Fibroblast of peridontal ligament (primary cell): ENCODE results near the gene CTIF.
"Not testable (repeated sequence)": the region's sequence is repeated elsewhere in the genome, so short reads cannot be mapped to it uniquely, and the experiment has no call there.

ENCODE experiments used
- DNase-seq: peaks from one replicate; pipeline ENCODE4 v3.0.0-alpha.2; 2010; ENCODE audit errors: extremely low read depth

Gene CTIF

DNA sequence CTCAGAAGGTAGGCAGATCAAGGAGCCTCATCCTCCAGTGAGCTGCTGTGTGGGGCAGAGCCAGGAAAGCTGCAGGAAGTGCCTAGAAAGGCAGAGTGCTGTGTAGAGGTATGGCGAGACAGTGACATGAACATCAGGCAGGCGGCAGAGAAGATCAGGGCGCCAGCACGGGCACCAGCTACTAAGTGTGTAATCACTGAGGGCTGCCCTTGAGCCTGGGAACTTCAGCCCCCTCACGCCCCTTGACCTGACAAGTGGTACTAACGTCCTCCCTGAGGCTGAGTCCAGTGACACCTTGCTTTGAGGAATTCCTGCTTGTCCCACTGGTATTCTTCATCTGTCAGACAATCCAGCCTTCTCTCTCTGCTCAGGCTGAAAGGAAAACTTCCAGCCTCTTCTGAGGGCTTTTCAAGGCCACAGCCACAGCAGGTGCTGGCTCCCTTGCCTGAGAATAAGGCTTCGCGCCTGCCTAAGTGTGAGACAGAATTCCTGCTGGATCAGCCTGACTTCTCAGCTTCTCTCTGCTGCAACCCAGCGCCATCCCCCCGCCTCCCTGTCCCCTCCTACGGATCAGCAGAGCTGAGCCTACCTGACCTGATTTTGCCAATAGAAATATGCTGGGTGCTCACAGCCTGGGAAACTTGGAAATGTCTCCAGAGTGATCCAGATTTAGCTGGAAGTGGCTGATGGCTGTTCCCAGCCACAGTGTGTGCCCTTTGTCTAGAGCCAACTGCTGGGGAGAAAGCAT, 263.9 kb downstream of the CTIF start:
- DNase-seq, result no peak

DNA sequence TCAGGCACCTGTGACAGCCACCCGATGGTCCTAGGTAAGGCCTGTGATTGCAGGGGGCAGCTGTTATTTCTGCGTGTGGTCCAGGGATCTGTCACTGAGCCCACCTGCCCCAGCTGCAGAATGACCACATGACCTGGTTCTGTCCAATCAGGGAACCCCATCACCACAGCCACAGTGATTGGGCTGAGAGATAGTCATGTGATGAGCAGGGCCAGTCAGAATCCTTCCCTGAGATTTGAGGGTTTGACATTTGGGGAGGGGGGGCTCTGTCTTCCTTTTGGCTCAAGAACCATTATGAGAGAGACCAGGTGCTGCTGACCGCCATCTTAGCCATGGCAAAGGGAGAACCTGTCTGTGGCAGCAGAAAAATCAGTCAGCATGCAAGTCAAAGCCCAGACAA, 264.7 kb downstream of the CTIF start:
- no peak for DNase-seq

DNA sequence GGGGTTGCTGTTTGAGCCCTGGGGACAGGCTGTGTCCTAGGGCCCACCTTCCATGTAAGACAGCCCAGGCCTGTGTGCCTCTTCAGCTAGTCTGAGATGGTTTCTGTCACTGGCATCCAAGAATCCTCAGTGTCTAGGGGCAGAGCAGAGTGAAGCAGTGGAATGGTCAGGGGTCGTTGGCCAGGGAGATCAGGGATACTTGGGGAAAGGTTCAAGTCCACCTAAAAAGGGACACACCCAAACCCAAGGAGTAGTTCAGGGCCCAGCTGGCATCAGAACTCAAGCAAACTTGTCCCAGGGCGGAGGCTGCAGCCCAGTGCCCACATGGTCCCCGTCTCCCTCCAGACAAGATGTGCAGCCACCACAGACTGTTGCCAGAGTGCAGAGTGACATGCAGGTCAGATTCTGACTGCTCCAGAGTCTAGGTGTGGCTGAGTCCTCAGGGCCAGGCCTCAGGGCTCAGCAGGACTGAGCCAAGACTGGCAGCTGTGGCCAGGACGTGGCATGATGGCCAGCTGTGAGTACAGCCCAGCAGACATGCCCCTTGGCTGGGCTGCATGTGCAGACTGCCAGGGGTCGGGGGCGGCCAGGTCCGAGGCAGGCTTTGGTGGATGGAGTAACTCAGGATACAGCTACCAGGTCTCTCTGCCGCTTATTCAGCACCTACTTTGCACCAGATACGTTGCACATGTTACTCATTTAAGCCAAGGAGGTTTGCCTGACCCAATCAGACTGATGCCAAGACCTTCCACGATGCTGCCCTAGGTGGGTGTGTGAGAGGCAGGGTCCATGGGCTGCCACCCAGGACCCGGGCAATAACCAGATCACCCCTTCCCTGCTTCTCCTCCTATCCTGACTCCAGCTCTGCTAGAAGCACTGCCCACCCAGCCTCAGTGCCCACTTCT, 265.4 kb downstream of the CTIF start:
- DNase-seq, result no peak

DNA sequence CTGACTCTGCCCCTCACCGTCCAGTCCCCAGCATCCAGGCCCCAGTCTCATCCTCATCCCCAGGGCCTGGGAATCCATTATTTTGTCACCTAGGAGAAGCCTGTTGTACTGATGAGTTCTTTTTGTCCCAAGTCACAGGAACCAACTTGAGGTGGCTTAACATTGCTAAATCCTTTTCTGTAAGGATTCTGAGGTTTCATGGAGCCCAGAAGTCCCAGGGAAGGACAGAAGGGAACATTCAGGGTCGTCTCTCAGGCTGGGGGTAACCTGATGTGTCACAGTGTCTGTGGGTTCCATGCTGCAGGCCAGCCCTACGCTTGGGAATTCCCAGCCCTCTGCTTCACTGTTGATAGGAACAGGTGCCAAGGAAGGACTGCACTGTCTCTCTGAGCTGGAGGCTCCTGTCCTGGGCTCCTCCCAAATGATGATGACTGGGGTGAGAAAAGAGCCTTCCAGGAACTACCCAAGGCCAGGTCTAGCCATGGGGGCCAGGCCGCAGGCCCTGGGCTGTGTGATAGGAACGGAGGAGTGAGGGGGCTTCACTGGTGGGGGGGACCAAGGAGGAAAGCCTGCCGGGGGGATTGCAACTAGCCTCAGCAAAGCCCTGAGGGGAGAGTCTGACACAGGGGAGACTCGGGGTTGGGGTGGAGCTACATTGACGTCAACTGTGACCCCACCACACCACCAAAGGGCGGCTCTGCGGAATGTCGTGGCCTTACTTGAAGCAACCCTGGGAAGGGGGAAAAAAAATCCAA, 266.2 kb downstream of the CTIF start:
- DNase-seq, result no peak

DNA sequence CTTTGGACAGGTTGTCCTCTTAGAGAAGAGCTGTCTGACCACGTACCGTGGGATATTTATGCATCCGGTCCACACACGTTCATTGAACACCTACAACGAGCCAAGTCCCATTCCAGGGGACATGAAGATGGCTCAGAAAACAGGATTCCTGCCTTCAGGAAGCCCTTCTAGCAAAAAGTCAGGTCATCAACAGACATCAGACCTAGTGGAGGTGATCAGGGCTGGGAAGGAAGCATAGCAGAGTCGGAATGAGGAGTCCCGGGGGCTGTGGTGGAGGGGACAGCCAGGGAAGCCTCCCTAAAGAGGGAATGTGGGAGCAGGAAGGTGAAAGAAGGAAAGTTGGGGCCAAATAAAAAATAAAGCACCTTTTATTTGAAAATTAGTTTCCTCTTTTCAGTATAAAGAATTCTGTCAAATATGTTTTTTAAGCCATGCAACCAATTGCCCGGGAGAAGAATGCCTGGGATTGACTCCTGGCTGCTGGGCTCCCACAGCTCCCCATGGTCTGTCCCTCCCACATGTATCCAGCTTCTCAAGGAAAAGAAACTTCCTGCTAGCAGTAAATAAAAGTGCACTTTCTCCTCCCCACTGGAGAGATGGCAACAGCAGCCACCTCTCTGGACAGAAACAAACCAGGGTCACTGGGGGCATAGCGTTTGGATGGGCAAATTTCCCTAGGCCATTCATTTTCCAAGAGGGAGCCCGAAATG, 267.1 kb downstream of the CTIF start:
- DNase-seq, result no peak

DNA sequence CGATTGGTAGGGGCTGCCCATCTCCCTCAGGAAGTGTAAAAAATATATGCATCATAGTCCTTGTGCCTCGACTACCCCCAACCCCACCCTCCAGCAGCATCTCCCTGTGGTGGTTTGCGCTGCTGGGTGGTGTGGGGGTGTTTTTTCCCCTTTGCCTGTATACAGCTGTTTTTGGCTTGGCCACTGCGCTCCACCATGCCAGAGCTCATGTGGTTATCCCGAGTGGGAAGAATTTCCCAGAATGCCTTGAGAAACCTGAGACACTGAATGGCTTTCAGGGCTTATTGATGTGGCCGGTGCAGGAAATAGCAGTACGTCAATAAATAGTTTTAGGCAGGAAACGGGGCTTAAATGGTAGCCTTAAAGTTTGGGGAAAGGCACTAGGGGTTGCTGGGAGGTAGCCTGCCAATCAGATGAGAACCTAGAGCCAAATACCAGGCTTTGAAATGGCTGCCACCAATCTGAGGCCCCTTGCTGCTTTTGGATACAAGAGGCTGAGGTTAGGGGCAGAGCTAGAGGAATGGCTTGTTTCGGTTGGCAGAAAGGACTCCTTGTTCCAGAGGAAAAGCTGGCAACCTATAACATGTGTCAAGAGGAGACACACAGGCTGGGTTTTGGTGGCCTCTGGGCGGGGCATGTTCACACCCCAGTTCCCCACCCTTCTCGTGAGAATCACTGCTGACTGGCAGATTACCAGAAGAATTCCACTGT, 267.9 kb downstream of the CTIF start:
- DNase-seq, result peak; percentile 59

DNA sequence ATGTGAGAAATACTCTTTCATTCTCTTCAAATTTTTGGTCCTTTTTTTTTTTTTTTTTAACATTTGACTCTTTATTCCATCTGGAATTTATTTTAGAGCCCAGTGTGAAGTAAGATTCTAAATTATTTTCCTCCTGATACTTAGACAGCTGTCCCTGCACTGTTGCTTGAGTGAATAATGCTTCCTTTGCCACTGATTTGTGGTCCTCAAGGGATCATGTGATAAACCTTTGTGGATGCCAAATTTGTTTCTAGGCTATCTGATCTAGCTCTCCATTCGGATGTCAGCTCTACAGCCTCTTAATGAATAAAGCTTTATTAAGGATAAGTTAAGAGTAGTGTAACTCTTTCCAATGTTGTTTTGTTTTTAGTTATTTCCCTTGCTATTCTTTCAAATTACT, 269.6 kb downstream of the CTIF start:
- peak; percentile 48 for DNase-seq

DNA sequence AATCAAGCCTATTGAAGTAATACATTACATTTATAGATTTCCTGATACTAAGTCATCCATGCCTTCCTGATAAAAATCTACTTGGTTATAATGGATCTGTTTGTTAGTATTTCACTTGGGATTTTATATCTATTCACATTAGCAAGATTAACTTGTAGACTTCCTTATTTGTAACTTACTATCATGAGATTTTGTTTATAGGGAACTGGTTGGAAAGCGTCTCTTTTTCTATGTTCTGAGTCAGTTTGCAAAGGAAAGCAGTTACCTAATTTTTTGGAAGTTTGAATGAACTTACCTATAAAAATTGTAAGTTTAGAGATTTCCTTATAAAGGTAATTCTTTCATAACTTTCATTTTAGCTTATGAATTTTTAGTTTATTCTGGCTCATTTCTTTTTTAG, 270.5 kb downstream of the CTIF start:
- no peak for DNase-seq

DNA sequence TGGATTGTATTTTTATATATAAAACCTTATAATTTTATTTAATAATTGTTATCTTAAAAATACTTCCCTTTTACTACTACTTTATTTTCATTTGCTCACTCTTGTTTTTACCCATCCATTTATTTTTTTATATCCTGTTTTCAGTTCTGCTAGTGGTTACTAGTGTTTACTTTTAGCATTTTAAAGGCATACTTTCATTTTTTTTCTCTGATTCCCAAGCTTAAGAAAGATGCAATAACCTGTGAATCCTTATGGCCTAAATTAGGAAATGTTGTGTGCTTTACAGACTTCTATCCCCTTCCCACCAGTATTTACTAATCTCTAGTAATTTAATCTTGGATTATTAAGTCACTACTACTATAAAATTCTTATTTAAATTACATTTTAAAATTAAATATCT, 272.0 kb downstream of the CTIF start:
- DNase-seq, result peak; percentile 56

DNA sequence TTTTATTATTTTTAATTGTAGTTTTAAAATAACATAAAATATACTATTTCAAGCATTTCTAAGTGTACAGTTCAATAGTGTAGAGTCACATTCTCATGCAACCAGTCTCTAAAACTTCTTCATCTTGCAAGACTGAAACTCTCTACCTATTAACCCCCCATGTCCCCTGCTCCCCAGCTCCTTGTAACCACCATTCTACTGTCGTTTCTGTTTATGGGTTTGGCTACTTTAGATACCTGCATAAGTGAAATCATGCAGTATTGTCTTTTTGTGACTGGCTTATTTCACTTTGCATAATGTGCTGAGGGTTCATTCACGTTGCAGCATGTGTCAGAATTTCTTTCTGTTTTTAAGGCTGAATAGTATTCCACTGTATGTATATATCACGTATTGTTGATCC, 272.6 kb downstream of the CTIF start:
- no peak for DNase-seq

DNA sequence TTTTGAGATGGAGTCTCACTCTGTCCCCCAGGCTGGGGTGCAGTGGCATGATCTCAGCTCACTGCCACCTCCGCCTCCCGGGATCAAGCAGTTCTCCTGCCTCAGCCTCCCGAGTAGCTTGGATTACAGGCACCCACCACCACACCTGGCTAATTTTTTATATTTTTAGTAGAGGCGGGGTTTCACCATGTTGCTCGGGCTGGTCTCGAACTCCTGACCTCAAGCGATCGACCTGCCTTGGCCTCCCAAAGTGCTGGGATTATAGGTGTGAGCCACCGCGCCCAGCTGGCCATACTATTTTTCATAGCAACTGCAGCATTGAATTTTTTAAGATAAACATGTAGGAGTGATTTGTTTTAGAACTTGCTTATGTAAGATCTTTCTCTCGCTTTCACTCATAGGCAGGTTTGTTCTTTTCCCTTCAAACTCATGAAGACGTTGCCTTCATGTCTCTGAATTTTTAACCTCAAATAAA, 273.2 kb downstream of the CTIF start:
- not testable (repeated sequence) for DNase-seq

DNA sequence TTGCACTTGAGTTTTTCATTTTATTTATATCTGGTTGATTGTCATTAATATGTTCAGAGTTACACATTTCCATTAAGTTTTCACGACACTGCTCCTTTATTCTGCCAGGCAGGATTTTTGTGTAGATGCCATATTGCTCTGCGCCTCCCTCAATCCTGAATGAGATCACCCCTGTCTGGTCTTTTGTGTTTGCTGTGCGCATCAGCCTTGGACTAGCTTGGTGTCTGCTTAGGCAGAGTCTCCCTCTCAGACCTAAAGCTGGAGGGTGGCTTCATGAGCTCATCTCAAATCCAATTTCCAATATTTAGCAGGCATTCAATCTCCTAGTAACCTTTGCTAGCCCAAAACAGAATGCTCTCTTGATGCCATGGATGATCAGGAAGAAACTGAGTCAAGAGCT, 274.5 kb downstream of the CTIF start:
- DNase-seq, result no peak

DNA sequence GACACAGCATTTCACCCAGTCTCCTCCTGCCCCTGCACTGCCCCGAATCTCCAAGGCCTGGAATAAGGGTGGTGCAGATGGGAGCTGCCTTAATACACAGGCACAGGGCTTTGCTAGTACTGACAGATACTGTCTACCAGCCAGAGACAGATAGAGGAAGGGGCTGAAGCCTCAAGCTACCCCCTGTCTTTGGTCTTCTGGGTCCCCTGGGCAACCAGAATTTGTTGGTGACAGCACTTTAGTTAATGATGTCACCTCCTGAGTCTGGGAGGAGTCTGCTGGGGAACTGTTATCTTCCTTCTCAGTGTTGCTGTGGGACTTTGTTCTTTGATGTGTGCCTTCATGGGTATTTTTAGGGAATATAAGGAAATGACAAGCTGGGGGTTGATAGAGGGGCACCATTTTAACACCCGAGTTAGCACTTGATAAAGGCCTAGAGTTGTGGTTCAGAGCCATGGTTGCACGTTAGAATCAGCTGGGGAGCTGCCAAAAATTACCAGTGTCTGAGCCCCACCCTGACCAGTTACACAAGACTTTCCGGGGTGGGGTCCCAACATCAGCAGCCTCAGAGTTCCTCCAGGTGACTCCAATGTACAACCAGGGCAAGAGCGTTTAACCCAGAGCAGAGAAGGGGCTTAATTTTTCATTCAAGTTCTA, 275.1 kb downstream of the CTIF start:
- no peak for DNase-seq

DNA sequence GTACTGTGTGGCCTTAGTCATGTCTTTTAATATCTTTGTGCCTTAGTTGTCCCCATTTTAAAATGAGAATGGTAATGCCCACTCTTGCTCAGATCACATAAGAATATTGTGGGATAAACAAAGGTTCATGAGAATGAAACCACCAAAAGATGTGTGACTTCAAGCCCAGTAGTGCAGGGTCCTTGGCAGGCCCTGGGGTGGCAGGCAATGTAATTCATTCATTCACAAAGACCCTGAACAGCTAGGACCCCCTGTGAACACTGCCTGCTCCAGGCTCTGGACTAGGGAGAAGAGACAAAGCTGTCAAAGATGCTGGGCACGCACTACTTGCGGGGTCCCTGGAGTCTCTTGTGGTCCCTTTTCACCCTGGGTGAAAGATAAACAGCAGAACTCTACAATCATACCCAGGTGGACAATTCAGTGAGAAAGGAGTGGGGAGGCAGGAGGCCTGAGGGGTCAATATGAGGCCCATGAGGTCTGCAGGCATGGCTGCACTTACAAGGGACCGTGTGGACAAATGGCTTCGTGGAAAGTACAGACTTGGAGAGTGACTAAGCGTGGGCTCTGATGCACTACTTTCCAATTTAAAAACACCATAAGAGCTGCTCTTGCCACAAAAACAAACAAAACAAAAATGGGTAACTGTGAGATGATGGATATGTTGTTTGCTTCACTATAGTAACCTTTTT, 275.8 kb downstream of the CTIF start:
- DNase-seq, result peak; percentile 53

DNA sequence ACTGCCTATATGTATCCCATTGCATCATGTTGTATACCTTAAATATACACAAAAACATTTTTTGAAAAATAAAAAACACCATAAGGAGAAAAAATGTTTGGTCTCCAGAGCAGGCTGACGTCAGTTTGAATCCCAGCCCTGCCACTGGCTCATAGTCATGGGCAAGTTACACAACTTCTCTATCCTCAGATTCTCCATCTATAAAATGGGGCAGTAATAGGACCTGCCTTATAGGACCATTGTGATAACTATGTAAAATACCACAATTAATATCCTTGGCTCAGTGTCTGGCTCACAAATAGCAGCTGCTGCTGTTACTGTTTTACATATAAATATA, 276.3 kb downstream of the CTIF start:
- DNase-seq, result no peak

DNA sequence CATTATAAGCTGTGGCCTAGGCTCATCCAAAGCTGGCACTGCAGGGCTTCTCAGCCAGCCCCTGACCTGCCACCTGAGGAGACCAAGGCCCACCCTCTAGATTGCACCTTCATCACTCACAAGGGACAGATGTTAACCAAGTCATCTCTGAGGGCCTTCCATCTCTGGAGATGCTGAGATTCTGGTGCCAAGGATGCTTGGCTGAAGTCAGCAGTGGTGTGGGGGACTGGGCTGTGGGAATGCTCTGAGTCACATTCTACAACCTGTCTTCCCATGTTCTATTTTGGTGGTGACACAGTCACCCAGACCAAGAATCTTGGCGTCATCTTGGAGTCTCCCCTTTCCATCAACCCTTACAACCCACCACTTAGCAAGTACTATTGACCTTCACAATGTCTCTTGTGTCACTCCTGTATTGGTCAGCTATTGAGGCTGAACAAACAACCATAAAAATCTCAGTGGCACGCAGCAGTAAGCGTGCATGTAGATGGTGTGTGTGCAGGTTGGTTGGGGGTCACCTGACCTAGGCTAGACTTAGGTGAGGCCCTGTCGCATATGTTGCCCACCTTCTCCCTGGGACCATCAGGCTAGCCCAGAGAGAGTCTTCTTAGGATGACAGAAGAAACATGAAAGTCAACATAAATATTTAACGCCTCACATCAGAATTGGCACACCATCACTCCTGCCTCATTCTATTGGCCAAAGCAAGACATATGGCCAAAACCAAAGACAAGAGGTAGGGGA, 276.9 kb downstream of the CTIF start:
- no peak for DNase-seq

DNA sequence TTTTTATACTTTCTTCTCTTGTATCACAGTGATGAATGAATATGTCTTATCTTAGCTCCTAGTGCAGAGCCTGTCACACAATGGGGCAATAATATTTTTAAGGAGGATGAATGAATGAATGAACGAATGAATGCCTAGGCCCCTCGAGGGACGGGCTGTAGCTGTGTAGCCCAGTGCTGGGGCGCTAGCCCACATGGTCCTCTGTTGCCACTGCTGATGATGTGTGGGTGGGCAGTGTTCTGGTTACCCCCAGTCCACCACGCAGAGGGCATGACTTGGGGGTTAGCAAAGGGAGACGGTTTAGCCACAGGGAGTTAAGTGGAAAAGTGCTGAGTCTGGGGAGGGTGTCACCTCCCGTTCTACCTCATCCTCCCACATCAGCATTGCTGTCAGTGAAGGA, 277.7 kb downstream of the CTIF start:
- no peak for DNase-seq

DNA sequence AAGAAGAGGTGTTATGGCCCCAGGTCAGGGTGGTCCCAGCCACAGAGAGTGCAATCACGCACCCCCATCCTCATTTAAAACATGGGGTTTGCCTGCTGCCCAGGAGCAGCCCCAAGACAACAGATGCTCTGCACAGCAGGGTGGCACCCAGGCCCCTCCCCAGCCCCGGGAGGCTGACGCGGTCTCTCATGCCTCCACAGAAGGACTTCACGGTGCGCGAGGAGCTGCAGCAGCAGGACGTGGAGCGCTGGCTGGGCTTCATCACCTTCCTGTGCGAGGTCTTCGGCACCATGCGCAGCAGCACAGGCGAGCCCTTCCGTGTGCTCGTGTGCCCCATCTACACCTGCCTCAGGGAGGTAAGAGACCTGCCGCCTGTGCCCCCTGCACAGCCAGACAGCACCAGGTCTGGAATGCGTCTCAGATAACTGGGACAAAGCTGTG, 278.2 kb downstream of the CTIF start:
- DNase-seq, result no peak
